HG02852 (cell line): Measurements from ENCODE around the gene RNF31.
"Not testable (repeated sequence)": the region's sequence is repeated elsewhere in the genome, so short reads cannot be mapped to it uniquely, and the experiment has no call there.

Source experiments
- ATAC-seq: cut with Tn5 transposase; IDR thresholded peaks from one replicate; pipeline ENCODE4 v1.9.1; 2021; ENCODE audit warnings: mild to moderate bottlenecking, moderate library complexity; ENCODE audit not compliant: unreplicated experiment

The RNF31 gene

DNA sequence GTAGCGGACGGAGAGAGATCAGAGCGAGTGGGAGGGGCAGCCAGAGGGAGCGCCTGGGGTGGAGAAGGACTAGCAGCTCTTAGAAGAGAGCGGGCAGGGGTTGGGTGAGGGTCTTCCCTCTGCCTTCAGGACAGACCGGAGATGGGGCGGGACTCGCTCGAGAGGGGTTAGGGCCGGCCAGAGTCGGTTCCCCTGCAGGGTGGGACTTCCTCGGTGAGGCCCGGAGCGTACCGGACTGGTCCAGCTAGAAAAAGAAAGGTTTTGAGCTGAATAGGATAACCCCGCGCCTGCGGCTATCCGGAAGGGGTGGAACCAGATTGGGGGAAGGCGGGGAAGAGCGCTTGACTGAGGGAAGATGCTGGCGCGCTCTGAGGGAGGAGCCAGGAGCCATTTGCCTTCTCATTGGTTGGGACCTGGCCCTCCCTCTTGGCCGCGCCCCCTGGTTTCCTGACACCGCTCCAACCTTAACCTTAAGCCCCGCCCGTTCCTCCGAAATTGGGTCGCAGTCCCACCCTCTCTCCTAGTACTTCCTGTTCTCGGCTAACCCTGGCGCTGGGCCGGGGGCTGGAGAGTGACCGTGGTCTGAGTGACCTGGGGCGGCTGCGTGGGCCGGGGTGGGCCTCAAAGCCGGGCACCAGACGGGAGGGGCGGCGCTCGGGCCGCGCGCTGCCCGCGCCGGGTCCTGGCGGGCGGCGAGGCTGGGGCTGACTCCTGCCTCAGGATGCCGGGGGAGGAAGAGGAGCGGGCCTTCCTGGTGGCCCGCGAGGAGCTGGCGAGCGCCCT is at the start of gene RNF31:
TSS of gene RNF31 (plus strand) at position 521 of the 783 bp plus-strand sequence. CDS start at position 722, 201 bp downstream.
- ATAC-seq = peak; percentile 80

- no peak for ATAC-seq
Observed at GRCh38 chr14:24098229-24098926, 48.9 kb upstream of the RNF31 start.

GRCh38 chr14:24098927-24099813 is 48.1 kb upstream of the RNF31 start:
- no peak for ATAC-seq

- ATAC-seq = no peak
Observed at GRCh38 chr14:24100197-24100981, 46.9 kb upstream of the RNF31 start.

GRCh38 chr14:24100982-24101494 is 46.3 kb upstream of the RNF31 start:
- ATAC-seq = no peak

- no peak for ATAC-seq
Observed at GRCh38 chr14:24102357-24103048, 44.8 kb upstream of the RNF31 start.

GRCh38 chr14:24103451-24103850 is 43.8 kb upstream of the RNF31 start:
- no peak for ATAC-seq

- ATAC-seq = not testable (repeated sequence)
Observed at GRCh38 chr14:24105609-24106239, 41.6 kb upstream of the RNF31 start.

DNA sequence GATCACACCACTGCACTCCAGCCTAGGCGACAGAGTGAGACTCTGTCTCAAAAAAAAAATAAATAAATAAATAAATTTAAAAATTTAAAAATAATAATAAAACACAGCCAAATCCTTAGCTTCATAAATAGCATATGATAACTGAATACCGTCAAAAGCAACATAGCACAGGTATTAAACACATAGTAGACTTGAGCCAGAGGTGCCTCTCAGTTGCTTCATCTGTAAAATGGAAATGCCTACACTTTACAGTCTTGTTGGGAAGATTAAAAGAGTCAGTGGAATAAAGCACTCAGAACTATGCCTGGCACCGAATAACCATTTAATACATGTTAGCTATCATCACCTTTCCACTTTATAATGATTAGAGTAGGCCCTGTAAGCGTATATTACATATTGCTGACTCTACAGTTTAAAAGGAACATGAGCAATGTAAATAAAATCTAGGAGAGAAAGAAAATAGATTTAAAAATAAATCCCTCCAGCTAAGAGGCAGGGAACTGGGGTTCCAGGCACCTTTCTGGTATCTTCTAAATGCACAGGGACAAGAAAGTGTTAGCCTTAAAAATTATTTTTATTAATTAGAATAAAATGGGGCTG is 40.5 kb upstream of the RNF31 start:
- ATAC-seq = no peak

DNA sequence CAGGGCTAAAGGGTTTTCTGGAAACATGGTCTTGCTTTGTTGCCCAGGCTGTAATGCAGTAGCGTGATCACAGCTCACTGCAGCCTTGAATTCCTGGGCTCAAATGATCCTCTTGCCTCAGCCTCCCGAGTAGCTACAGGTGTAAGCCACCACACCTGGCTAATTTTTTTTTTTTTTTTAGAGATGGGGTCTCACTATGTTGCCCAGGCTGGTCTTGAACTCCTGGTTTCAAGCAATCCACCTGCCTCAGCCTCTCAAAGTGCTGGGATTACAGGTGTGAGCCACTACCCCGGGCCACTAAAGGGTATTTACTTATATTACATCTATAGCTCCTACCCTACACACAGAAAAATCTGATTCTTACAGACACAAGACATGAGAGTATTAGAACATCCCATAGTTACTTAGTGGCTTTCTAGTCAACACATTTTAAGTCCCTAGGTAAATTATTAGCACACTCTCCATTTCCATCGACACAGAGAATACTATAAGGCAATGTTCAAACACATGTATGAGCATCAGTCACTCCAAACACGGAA is 38.9 kb upstream of the RNF31 start:
- peak; percentile 27 for ATAC-seq

- no peak for ATAC-seq
Observed at GRCh38 chr14:24110060-24110459, 37.2 kb upstream of the RNF31 start.

DNA sequence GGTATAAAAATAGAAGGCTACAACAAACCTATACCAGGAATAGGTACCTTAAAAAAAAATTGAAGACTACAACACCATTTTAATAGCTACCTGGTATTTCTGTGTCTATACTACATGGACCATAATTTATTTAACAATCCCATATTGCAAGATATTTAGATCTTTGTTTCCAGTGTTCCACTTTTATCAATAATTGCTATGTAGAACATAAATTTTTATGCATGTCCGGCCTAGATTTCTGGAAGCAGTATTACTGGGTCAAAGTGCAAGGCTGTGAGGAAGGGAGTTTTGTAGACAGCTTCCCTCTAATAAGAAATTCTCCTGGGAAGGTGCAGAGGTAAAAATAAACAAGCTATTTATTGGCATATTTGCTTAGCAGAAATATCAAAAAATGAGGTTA is 36.8 kb upstream of the RNF31 start:
- no peak for ATAC-seq

DNA sequence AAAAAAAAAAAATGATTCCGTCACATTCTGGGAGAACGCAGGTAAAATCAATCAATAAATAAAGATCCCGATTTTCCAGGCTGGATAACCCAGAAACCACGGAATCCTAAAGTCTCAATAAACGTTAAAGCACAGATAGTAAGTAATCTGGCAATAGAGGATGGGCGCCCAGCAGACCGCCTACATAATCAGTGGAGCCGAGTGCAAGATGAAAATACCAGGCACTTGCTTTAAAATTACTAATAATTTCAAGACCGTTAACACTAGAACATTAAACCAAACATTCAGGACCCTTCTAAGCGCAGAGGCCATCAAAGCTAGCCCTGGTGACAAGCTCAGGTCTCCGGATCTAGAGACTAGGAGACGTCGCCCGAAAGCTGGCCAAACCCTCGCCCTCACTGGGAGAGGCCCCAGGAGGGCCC is 33.9 kb upstream of the RNF31 start:
- no peak for ATAC-seq

DNA sequence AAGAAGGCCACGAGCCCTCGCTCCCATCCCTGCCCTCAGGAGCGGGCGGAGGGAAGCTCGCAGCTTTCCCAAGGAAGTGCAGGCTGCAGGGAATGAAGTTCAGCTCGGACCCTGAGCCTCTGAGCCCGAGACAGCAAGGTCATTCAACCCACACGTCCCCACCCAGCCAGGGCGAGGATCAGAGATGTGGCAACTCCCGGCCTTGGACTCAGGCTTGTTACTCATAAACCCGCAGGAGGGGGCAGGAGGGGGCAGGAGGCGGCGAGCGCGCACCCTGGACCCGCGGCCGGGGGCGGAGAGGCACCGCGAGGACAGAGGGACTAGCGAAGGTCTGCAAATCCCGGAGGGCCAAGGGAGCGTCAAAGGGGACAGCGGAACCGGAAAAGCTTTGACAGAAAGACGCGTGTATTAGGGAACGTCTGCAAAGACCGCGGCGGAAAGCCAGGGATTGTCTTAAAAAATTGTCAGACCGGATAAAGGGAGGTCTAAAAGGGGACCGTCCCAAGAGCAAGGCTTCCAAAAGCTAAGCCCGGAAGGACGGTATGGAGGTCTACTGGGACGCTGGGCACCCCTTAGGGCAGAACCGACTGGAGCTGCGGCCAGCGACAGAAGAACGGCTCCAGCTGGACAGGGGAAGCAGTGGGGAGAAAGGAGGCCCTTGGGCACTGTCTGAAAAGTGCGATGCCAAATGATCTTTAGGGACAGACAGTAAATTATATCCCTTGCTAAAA is 33.3 kb upstream of the RNF31 start:
- peak; percentile 27 for ATAC-seq

DNA sequence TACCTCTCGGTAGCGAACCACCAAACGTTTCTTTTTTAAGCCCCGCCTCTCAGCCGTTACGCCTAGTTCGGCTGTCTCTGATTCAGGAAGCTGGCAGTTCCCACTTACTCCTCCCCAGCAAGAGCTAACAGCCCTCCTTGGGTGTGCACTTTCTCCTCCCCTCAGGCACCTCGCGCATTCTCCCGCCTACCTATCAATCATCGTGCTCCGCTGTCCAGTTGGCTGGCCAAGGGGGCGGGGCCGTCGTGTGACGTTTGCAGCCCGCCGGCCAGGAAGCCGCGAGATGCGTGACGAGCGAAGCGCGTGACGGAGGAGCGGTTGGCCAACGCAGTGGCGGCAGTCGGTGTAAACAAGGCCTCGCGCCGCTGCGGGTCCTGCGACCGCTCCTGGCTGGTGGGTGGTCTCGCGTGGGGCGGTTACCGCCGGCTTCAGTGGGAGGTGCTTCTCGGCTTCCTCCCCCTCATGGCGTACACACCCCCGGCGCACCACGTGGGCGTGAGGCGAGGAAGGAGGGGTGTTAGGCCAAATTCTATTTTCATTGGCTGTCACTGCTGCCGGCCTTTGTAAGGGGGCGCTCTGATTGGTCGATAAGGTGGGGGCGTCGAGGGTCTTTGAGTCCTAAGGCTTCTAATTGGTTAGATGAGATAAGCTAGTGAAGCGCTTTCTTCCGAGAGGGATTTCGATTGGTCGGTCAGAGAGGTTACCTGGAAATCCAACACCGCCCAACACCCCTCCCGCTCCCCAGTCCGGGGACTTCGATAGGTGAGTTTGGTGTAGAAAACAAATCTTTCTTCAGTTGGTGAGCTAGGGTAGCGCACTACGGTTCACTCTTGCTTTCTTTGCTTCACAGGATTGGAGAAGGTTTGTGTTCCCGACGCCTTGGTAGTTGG is 32.5 kb upstream of the RNF31 start, which contains the start of the genes DCAF11 and NRL:
TSS of gene DCAF11 (plus strand) at position 246 of the 890 bp plus-strand sequence. CDS start 818 bp downstream, outside the sequence.
TSS of gene NRL (minus strand) at position 418 of the 890 bp plus-strand sequence. CDS start 32,101 bp downstream, outside the sequence.
- ATAC-seq = peak; percentile 84

DNA sequence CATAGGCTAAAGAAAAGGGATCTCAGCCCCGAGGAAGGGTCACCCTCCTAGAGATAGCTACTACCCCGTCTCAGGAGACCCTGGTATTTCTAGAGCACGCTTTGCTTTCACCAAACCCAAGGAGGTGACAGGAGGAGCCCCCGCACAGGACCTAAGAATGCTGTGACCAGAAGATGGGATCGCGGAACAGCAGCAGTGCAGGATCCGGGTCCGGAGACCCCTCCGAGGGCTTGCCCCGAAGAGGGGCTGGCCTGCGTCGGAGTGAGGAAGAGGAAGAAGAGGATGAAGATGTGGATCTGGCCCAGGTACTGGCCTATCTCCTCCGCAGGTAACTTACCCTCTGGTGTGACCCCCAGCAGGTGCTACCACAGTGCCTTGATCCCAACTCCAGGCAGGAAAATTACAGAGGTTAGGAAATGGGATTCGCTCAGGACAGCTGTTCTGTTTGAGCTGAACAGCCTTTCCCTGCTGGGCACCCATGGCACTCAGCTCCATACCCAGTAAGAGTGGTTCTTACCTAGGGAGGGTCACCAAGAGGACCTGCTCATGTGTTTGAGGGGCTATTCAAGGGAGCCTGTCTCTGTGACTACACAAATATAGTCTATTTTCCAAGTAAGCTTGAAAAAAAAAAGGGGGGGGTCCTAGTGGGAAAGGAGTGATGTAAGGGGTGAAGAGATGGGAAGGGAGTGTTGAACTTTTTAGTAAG is 31.7 kb upstream of the RNF31 start:
- ATAC-seq = no peak
